ENCODE measurements around the gene ANKRD33B. TPM values are rescaled to one million over a fixed set of nuclear protein-coding genes. Genes with fewer than 3 reads are reported as not detected.

The ANKRD33B gene
- total and polyA plus RNA-seq, 2 of the 13 experiments (the other 11 are each of a cell fraction or from before 2014, with no cell fraction given) = 0.02 TPM; not detected in 1

- BruUV-seq (replicated peaks) = no TSS peak
- Histone ChIP-seq H3K27me3 (ENCODE audit: control insufficient read depth in 1 of 2, insufficient read depth in 2 of 2, low read length in 2 of 2) (peaks cover 0 to 25% of the 10 kb centered on the region in 2 experiments; a peak in 4 of 5 replicates), H3K79me2 (ENCODE audit: insufficient read depth, low read length) (no peaks in the 10 kb centered on the region), H3K36me3 (replicated peaks in 1 of 2; ENCODE audit: control insufficient read depth in 1 of 2, insufficient read depth in 2 of 2, low read length in 2 of 2) (no peaks in the 10 kb centered on the region), H3K4me1 (ENCODE audit: insufficient read depth, low read length) (no peaks in the 10 kb centered on the region), H3K27ac (ENCODE audit: extremely low read length, insufficient read depth, low read length) (no peak overlapping the region), H3K4me2 (ENCODE audit: low read depth, low read length) (no peak overlapping the region), H4K20me1 (ENCODE audit: insufficient read depth, low read length) (no peaks in the 10 kb centered on the region), H3K4me3 (replicated peaks in 1 of 3; ENCODE audit: insufficient read depth in 1 of 3, low read depth in 2 of 3, low read length in 3 of 3) (no peak overlapping the region), H3K9ac (ENCODE audit: insufficient read depth, low read depth, low read length) (no peak overlapping the region), H2AFZ (ENCODE audit: low read length) (no peak overlapping the region), H3K9me3 (ENCODE audit: low read length) (no peaks in the 10 kb centered on the region)
- CTCF ChIA-PET (ENCODE audit: low intra/inter-chr PET ratio, low total read pairs) = no interaction called here
- no peak for ATAC-seq
- WGBS (ENCODE audit: low lambda C conversion rate) = 38% methylated on average over 18 of the region's 19 CpGs
- in situ Hi-C loops (cut with HindIII; ENCODE audit: extremely low pct_ligation_motif_present, low pct_unique_long_range_greater_than_20kb) (no loop called here), intact Hi-C loops (cut with micrococcal nuclease; ENCODE audit: unreplicated experiment) (no loop called here)
- no peak for FAIRE-seq
- POLR2A ChIA-PET = no interaction called here
- TF ChIP-seq YY1 (IDR thresholded peaks at IDR 0.05; ENCODE audit: insufficient read depth, insufficient replicate concordance, low read depth, low read length) (no peak), ZFP36L2 (CRISPR knock-in tag; IDR thresholded peaks at IDR 0.05) (no peak), FLYWCH1 (CRISPR knock-in tag; IDR thresholded peaks at IDR 0.05) (no peak), ISL2 (CRISPR knock-in tag; IDR thresholded peaks at IDR 0.05) (no peak), RXRB (CRISPR knock-in tag; IDR thresholded peaks at IDR 0.05; ENCODE audit: borderline replicate concordance) (no peak)
- DNase-seq (ENCODE audit: low spot score) = no peak
These were observed 24.8 kb upstream of the ANKRD33B start for GRCh38 chr5:10538789-10539686.

- BruUV-seq (replicated peaks) = no TSS peak
- no peak overlapping the region for H3K4me3 ChIP-seq (replicated peaks in 1 of 3; ENCODE audit: insufficient read depth in 1 of 3, low read depth in 2 of 3, low read length in 3 of 3)
- in situ Hi-C loops (cut with HindIII; ENCODE audit: extremely low pct_ligation_motif_present, low pct_unique_long_range_greater_than_20kb) = no loop called here
- 68% methylated on average over 3 of the region's 3 CpGs for WGBS (ENCODE audit: low lambda C conversion rate)
- POLR2A ChIA-PET = no interaction called here
- no peaks in the 10 kb centered on the region for H3K4me1 ChIP-seq (ENCODE audit: insufficient read depth, low read length)
- DNase-seq (ENCODE audit: low spot score) = no peak
- no peak for ATAC-seq
- H3K9me3 ChIP-seq (ENCODE audit: low read length) = no peaks in the 10 kb centered on the region
- no peak overlapping the region for H3K27ac ChIP-seq (ENCODE audit: extremely low read length, insufficient read depth, low read length)
- H2AFZ ChIP-seq (ENCODE audit: low read length) = no peak overlapping the region
- H4K20me1 ChIP-seq (ENCODE audit: insufficient read depth, low read length) = no peaks in the 10 kb centered on the region
- TF ChIP-seq ELF1 (CRISPR knock-in tag; IDR thresholded peaks at IDR 0.05) (no peak), GPBP1L1 (CRISPR knock-in tag; IDR thresholded peaks at IDR 0.05) (no peak), ISL2 (CRISPR knock-in tag; IDR thresholded peaks at IDR 0.05) (no peak)
- intact Hi-C loops (cut with micrococcal nuclease; ENCODE audit: unreplicated experiment) = no loop called here
- FAIRE-seq = no peak
- H3K27me3 ChIP-seq (ENCODE audit: control insufficient read depth in 1 of 2, insufficient read depth in 2 of 2, low read length in 2 of 2) = peaks cover 0 to 25% of the 10 kb centered on the region in 2 experiments; a peak in 4 of 5 replicates
- no peak overlapping the region for H3K9ac ChIP-seq (ENCODE audit: insufficient read depth, low read depth, low read length)
- no peaks in the 10 kb centered on the region for H3K36me3 ChIP-seq (replicated peaks in 1 of 2; ENCODE audit: control insufficient read depth in 1 of 2, insufficient read depth in 2 of 2, low read length in 2 of 2)
- CTCF ChIA-PET (ENCODE audit: low intra/inter-chr PET ratio, low total read pairs) = no interaction called here
- no peak overlapping the region for H3K4me2 ChIP-seq (ENCODE audit: low read depth, low read length)
- no peaks in the 10 kb centered on the region for H3K79me2 ChIP-seq (ENCODE audit: insufficient read depth, low read length)
These were observed 24.2 kb upstream of the ANKRD33B start for GRCh38 chr5:10539687-10539998.
